ENCODE results near the gene HIBCH.
"Not testable (repeated sequence)": the region's sequence is repeated elsewhere in the genome, so short reads cannot be mapped to it uniquely, and the experiment has no call there.

HIBCH gene

DNA sequence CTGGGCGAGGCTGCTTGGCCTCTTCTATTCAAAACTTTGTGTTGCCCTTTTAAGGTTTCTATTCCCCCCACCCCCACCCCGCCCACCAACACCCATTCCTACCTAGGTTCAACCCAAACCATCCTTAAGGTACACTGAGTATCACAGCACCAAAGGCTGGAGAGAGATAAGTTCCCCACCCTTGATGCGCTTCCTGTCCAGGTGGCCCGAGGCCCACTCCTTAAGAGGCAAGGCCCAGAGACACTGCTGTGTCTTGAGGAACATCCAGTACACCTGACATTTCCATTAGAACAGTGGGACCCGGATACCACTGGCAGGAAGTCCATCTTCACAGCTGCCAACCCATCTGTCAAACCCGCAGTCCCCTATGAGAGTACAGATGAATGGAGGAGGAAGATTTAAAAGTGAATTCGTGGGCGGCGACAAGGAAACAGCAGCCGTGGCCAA lies 23.5 kb upstream of the HIBCH start:
- FAIRE-seq, result no peak

DNA sequence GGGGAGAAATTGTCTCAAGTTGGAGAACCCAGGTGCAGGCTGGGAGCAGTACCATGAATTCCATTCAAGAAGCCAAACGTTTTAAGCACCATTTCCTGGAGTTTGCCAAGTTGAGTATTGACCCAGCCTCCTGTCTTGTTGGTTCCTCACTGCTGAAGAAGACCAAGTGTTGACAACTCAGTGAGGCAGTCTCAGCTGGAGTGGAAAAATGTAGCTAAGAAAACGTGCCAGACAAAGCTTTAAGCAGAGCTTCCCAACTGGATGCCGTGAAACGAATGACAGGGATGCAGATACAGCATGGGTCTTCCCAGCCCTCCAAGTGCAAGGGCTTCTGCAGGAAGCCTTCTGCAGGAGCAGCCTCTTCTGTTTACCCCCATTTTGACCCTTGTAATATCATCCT lies 23.0 kb upstream of the HIBCH start:
- no peak for FAIRE-seq

DNA sequence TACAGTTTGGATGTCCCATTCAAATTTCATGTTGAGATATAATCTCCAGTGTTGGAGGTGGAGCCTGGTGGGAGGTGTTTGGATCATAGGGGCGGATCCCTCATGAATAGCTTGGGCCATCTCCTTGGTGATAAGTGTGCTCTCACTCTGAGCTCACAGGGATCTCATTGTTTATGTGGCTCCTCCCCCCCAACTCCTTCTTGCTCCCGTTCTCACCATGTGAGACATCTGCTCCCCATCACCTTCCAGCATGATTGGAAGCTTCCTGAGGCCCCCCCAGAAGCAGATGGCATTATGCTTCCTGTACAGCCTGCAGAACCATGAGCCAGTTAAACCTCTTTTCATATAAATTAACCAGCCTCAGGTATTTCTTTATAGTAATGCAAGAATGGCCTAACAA lies 20.7 kb upstream of the HIBCH start:
- no peak for FAIRE-seq

DNA sequence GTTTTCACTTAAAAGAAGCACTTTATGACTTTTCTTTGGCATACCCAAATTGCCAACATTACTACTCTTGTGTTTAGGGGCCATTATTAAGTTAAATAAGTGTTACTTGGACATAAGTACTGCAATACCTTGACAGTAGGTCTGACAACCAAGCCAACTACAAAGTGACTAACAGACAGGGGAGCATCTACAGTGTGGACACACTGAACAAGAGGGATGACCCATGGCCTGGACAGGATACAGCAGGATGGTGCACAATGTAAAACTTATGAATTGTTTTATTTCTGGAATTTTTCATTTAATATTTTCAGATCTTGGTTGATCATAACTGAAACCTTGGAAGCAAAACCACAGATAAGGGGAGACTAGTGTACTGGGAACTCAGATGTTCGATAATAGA lies 19.8 kb upstream of the HIBCH start:
- FAIRE-seq, result no peak

DNA sequence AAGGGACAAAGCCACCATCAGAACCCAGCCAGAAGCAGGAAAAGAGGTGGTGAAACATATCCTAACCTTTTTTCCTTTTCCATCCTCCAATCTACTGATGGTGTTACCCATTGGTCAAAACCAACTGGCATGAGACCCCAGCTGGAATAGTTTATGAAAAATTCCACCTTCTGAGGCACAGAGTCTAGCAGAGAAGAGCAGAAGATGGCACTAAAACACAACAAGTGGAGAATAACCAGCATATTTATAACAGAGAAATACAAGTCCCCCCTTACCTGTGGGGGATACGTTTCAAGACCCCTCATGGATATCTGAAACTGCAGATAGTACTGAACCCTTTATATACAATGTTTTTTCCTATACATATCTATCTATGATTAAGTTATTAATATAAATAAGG lies 18.8 kb upstream of the HIBCH start:
- FAIRE-seq, result no peak

DNA sequence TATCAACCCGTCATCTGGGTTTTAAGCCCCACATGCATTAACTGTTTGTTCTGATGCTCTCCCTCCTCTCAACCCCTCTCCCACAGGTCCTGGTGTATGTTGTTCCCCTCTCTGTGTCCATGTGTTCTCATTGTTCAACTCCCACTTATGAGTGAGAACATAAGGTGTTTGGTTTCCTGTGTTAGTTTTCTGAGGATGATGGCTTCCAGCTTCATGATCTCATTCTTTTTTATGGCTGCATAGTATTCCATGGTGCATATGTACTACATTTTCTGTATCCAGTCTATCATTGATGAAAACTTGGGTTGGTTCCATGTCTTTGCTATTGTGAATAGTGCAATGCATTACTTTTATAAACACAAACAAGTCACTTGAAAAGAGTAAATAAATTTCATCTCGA lies 16.8 kb upstream of the HIBCH start:
- FAIRE-seq, result no peak

DNA sequence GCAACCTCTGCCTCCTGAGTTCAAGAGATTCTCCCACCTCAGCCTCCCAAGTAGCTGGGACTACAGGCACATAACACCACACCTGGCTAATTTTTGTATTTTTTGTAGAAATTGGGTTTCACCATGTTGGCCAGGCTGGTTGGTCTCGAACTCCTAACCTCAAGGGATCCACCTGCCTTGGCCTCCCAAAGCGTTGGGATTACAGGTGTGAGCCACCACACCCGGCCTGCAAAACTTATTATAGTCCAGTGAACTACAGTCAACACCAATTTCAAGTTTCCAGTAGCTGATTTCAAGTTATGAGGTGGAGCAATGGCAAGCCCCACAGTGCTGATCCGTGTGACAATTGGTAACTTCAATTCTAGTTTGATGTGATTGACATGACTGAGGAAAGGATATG lies 16.0 kb upstream of the HIBCH start:
- FAIRE-seq, result not testable (repeated sequence)

DNA sequence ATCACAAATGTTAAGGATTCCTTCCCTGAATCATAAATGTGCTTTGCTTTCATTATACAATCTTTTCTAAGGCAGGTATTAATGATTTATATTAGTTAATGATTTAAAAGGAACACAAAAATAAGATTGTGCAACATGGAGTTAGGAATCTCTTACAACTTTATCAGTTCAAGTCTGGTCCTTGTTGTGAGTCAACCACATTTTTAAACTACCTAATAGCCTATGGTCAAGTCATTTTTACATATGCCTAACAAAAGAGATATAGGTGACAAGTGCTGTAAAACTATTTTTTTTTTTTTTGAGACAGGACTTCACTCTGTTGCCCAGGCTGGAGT lies 15.6 kb upstream of the HIBCH start:
- no peak for FAIRE-seq

DNA sequence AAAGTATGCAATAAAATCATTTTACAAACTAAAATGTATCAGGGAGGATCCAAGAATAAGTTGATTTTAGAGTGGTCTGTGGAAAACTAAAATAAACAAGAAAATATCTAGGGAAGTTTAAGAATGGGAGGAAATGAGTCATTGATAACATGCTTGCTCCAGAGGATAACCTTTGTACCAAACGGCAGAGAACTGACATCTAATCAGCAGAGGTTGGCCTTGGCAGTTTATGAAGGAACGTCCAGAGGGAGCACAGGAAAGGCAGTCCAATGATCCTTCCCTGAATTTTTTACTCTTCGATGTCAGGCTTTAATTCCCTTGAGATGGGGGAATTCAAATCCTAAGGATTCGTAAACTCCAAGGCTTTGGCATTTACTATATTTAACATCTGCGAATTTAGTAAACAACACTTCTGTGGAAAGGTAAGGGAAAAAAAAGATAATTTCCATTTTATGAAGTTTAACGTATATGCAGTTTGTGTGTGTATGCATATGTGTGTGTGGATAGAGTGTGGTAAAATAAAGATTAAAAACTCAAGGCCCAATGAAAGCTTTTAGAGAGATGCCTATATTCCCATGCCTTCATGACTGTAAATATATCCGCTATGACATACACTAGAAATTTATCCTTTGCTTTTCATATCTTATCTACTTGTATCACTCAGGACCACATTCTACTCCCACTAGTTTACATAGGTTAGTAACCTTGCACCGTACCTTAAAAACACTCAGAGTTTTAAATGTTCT lies 15.0 kb upstream of the HIBCH start:
- FAIRE-seq, result no peak

DNA sequence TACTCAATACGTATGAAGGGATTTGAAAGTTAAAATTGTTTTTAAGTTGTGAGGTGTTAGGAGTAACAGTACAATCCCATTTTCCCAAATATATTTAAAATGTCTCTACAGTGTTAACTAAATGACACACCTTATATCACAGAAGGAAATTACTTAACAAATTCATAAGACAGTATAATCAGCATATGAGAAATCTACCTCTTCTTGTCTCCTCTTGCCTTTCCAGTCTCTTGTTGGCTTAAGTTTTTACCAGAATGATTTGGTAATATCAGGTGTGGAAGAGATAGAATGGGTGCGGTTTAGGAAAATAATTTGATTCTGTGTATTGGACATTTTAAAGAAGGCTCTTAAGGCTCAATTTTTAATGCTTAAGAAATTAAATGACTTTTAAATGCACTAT lies 14.3 kb upstream of the HIBCH start:
- no peak for FAIRE-seq

DNA sequence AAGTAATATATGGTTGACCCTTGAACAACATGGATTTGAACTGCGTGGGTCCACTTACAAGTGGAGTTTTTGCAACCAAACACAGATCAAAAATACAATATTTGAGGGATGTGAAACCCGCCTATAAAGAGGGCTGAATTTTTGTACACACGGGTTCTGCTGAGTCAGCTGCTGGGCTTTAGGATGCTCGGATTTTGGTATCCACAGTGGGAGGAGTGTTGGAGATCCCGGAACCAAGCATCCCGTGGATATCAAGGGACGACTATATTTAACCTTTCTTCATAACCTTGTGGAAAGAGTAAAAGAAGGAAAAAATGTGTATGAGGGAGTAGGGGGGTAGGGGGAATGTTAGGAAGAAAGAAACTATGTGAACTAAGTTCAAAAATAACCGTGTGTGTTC lies 13.8 kb upstream of the HIBCH start:
- no peak for FAIRE-seq

DNA sequence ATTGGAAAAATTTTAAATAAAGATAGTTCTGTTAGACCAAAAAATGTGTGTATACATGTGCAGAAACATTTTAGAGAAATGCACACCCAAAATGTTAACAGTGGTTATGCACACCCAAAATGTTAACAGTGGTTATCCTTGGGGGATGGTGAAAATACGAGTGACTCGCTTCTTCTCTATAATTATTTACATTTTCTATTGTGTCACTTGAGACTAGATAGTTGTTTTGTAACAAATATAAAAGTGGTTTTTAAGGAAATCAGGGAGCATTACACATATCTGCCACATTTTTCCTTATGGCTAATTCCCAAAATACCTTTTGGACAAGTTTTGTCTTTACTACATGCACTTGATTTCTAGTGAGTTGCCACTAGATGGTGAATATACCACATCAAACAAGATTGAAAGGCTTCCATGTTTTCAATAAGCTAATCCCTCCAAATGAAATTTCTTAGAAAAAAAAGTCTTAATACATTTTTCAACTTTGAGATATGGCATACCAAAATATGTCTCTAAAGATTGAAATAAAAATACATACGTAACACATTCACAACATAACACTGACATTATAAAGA lies 9.0 kb upstream of the HIBCH start:
- no peak for FAIRE-seq

DNA sequence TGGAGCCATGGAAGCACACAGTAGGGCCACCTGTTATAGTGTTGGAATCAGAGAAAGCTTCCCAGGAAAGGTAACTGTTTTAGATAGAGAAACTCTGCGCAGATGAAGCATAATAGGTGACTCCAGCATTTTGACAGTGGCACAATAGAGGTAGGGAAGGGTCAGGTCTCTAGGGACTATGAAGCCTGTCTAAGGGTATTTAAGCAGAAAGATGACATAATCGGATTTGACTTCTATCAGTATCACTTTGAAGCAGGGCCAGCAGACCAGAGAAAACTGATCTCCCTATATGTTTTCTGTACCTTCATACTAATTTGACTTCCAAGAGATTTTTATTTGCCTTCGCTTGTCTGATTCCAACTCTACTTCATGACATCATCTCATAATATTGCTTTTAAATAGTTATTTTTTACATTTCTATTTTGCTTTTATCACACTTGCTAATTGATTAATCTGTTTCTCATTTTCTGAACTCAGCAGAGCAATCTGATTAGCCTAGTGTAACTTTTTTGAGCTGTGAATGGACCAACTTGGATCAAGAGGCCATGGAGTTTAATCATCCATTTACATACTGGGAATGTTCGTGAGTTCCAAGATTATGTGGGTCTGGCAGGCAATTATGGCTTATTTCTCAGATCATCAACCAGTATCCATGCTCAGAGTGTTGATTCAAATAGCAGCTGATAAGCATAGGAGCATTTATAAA lies 8.4 kb upstream of the HIBCH start:
- FAIRE-seq, result no peak

DNA sequence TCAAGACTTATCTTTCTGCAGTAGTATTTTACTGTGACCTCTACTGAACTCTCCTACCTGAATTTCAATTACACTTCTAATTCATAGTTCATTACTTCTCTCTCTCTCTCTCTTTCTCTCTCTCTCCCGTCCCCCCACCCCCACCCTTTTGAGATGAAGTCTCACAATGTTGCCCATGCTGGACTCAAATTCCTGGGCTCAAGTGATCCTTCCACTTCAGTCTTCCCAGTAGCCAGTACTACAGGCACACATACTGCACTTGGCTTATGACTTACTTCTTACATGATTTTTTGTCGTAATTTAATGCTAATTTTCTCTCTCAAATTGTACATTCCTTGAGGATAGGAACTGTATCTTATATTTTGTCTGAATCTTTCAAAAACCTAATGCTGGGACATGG lies 6.0 kb upstream of the HIBCH start:
- no peak for FAIRE-seq

DNA sequence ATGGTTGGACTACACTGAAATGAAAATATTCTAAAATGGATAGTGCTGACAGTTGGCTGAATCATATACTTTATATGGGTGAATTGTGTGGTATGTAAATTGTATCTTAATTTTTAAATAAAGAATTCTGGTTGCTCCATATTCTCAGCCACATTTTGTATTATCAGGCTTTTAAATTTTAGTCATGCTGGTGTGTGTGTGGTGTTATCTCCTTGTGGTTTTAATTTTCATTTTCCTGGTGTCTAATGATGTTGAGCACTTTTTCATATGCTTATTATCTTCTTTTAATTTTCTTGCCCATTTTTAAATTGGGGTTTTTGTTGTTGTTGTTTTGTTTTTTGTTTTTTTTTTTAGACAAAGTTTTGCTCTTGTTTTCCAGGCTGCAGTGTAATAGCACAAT lies 3.8 kb upstream of the HIBCH start:
- no peak for FAIRE-seq

DNA sequence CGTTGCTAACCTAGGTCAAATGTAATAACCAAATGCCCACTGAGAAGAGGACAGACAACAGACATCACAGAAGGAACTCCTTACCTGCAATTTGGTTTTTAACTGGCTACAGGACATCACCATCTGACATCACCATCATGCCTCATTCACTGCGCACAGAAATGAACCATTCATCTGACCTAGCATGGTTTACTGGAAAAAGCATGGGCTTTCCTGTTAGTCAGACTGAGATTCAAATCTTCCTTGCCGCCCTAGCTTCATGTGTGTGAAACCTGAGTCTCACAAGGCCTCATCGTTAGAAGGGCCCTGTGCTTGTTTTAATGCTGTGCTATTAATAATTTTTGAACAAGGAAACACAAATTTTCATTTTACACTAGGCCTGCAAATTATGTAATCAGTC lies 1.1 kb upstream of the HIBCH start:
- FAIRE-seq, result no peak

DNA sequence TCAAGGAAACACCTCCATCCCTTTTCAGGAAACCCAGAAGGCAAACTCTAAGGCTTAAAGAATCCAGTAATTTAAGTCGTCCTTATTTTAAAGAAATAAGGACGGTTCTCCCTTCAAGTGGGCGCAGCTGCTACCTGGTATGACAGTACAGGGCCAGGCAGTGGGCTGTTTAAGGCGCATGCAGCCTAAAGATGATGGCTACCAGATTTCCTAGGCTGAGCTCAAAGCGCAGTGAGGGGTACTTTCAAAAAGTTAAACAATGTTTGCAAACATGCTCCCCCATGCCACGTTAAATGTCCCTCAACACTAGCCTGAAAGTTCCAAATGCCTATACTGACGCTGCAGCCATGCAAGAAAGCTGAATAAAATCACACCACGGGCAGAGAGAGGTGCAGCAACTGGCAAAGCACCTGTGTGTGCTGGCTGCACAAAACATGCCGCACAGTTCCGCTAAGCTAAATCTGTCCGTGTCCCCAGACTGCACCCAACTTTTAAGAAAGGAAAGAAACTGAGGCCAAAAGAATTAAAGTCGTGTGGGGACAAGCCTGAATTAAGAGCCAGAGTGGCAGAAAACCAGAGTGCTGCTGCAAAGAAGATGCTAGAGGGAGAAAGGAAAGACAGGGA lies 583 bp downstream of the HIBCH start:
- no peak for FAIRE-seq

DNA sequence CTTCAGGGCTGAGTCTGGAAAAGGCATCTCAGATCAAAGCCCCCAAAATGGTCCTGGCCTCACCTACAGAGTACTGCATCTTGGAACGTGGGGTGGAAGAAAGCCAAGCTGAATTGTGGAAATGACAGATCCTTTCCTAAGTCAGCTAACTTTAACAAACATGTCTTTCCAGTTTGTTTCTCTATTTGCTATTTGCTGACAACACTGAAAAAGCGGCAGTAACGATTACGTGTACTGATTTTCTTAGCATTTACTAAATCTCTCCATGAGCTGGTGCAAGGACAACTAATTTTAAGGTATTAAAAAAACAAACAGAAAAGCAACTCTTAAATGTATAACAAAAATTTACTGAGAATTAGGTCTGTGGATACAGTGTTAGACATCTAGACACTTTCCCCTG lies 1.1 kb downstream of the HIBCH start:
- no peak for FAIRE-seq

DNA sequence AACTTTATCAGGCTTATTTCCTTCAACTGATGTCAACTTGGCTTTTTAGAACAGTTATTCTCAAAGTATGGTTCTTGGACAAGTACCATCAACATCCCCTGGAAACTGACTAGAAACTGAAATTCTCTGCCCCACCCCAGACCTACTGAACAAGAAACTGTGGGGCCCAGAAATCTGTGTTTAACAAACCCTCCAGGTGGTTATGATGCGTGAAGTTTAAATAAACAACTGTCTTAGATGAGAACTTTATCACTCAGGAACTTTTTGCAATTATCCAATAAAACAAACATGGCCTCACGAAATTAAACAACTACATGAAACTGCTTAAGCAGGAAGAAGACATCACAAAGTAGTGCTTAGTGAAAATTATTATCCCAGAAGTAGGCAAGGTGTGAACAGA lies 4.4 kb downstream of the HIBCH start:
- no peak for FAIRE-seq

DNA sequence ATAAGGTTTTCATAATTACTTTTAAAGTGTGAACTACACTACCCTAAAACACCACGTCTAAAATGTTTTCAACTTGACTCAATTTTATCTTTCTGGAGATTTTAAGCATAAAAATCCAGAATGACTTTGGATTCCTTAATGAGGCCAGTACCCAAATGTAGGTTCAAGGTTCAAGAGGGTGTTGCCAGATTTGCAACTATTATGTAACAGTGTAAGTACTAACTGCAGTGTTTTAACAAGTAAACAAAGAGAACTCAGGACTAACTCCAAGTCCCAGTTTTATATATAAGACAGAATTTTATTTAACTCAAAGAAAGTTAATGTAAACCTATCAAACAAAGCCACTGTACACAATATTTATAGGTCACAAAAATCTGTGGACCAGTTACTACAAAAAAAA lies 5.7 kb downstream of the HIBCH start:
- no peak for FAIRE-seq

DNA sequence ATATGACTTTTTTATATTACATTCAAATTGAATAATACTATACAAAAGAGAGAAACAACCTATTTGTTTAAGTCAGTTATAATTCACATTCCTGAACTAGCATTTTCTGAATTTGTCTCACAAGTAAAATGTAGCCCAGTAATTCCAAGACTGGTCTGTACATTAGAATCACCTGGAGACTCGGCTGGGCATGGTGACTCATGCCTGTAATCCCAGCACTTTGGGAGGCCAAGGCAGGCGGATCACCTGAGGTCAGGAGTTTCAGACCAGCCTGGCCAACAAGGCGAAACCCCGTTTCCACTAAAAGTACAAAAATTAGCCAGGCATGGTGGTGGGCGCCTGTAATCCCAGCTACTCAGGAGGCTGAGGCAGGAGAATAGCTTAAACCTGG lies 7.0 kb downstream of the HIBCH start:
- FAIRE-seq, result not testable (repeated sequence)

DNA sequence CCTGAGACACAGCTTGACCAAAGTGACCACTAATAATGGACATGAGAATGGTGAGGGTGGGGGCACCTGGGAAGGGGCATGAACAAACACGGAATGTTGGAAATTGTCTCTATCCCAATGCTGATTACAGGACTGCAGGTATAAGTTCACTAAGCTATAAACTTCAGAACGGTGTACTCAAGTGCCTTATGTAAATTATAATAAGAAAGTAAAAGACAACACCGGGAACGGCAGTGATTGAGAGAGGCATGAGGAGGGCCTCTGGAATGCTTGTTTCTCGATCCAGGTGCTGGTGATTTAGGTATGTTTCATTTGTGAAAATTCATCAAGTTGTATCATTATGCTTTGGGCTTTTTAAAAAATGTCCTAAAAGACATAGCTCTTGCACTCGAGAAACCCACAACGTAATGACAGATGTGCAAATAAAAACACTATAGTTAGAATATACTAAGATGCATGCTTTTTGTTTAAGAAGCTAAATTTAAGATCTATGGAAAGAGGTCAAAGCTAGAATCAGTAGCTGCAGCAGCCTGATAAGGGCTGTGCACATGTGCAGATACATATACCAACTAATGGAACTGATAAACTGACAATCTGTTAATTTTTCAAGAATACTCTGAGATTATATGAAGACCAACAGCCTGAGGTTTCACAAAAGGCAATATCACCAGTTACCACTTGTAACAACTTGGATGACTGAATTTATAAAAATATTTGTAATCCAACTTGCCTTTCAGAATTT lies 7.6 kb downstream of the HIBCH start:
- FAIRE-seq, result no peak

DNA sequence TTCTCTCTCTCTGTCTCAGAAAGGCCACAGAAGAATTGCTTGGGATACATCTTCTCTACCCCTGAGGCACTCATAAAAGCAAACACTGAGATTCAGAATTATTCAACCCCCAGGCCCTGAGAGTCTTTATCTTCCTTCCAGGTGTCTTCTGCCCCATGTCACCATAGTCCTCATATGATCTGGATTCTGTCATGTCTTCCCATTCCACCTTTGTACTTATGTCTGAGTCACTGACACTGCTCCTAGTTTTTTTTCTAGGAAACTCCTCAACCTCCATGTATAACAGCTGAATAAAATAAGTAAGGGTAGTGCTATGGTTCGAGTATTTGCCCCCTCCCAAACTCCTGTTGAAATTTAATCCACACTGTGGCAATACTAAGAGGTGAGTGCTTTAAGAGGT lies 11.6 kb downstream of the HIBCH start:
- FAIRE-seq, result no peak
